HepG2 (cell line): ENCODE measurements around the gene TAPBP. TPM values are rescaled to one million over a fixed set of nuclear protein-coding genes. Genes with fewer than 3 reads are reported as not detected.

ENCODE experiments used
- ADNP ChIP-seq: sonication (generic); formaldehyde crosslinking; IDR thresholded peaks from 2 replicates; pipeline ENCODE4 v1.4.0; 2020; ENCODE audit warnings: missing genetic modification reagents
- ARNTL ChIP-seq: sonication (generic); formaldehyde crosslinking; IDR thresholded peaks from 2 replicates; pipeline ENCODE4 v1.4.0; 2020; ENCODE audit warnings: mild to moderate bottlenecking, missing genetic modification reagents
- GTF2F1 ChIP-seq: fragments of 150-350 bp; IDR thresholded peaks from 2 replicates; pipeline ENCODE4 v1.6.1; 2014; ENCODE audit warnings: low read length
- KDM2A ChIP-seq: sonication (generic); formaldehyde crosslinking; IDR thresholded peaks from 2 replicates; pipeline ENCODE4 v1.4.0; 2020; ENCODE audit warnings: low read depth, missing genetic modification reagents, borderline replicate concordance
- NCOA2 ChIP-seq: sonication (generic); formaldehyde crosslinking; IDR thresholded peaks from 2 replicates; pipeline ENCODE4 v1.8.0; 2022; ENCODE audit warnings: inconsistent platforms
- NFIC ChIP-seq: IDR thresholded peaks from 2 replicates; pipeline ENCODE4 v1.6.1; 2012; ENCODE audit warnings: mild to moderate bottlenecking, low read length, inconsistent platforms
- NR2F1 ChIP-seq, 2 experiments: fragments of 450-650 bp in 1 of 2; formaldehyde crosslinking in 1 of 2; IDR thresholded peaks; 2 replicates each; pipeline versions ENCODE4 v1.5.0 to v1.6.1; 2016 to 2020; ENCODE audit warnings: mild to moderate bottlenecking in 1 of 2, missing compliant biosample characterization in 1 of 2, missing genetic modification reagents in 1 of 2, moderate library complexity in 1 of 2
- NR2F6 ChIP-seq, 2 experiments: IDR thresholded peaks; 2 replicates each; pipeline ENCODE4 v1.6.1; 2016; ENCODE audit warnings: antibody characterized with exemption in 1 of 2, mild to moderate bottlenecking in 1 of 2
- RXRB ChIP-seq: IDR thresholded peaks from 2 replicates; pipeline ENCODE4 v1.6.1; 2016; ENCODE audit warnings: borderline replicate concordance, missing genetic modification reagents, missing compliant biosample characterization
- SMC3 ChIP-seq: IDR thresholded peaks from 2 replicates; pipeline ENCODE4 v1.6.1; 2011; ENCODE audit warnings: low read length, improper control_type of control experiment
- ZFX ChIP-seq: sonication (generic); formaldehyde crosslinking; IDR thresholded peaks from 2 replicates; pipeline ENCODE4 v1.4.0; 2020; ENCODE audit warnings: mild to moderate bottlenecking, low read depth, missing genetic modification reagents, moderate library complexity
- ZMYM4 ChIP-seq: sonication (generic); formaldehyde crosslinking; IDR thresholded peaks from 2 replicates; pipeline ENCODE4 v1.8.1; 2023; ENCODE audit warnings: mild to moderate bottlenecking, missing genetic modification reagents
- ZNF124 ChIP-seq: sonication (generic); formaldehyde crosslinking; IDR thresholded peaks from 2 replicates; pipeline ENCODE4 v1.4.0; 2020; ENCODE audit warnings: missing genetic modification reagents
- ZNF20 ChIP-seq: sonication (generic); formaldehyde crosslinking; IDR thresholded peaks from 2 replicates; pipeline ENCODE4 v1.4.0; 2020; ENCODE audit warnings: mild to moderate bottlenecking, moderate library complexity, missing genetic modification reagents
- ZNF232 ChIP-seq: sonication (generic); formaldehyde crosslinking; IDR thresholded peaks from 2 replicates; pipeline ENCODE4 v1.4.0; 2020; ENCODE audit warnings: missing genetic modification reagents, borderline replicate concordance
- ZNF24 ChIP-seq: fragments of 450-650 bp; IDR thresholded peaks from 2 replicates; pipeline ENCODE4 v1.6.1; 2017; ENCODE audit warnings: antibody characterized with exemption, mild to moderate bottlenecking
- ZNF274 ChIP-seq: sonication (generic); formaldehyde crosslinking; IDR thresholded peaks from 2 replicates; pipeline ENCODE4 v1.5.1; 2020; ENCODE audit warnings: mild to moderate bottlenecking, missing genetic modification reagents
- ZNF784 ChIP-seq: sonication (generic); formaldehyde crosslinking; IDR thresholded peaks from 2 replicates; pipeline ENCODE4 v1.5.1; 2020; ENCODE audit warnings: missing genetic modification reagents, mild to moderate bottlenecking, borderline replicate concordance
- polyA plus RNA-seq, 8 experiments: library from polyadenylated mRNA; depleted of rRNA in 3 of 8; stranded (reverse) in 7 of 8; unstranded in 1 of 8; fragments of >200 nt; fragmentation: Illumina TruSeq in 4 of 8; extraction: Trizol in 4 of 8; gene quantifications; 2 replicates each; pipeline versions ENCODE4 v1.2.1 to v1.2.3, GENCODE V29; 2011 to 2016; ENCODE audit warnings: low read depth in 4 of 8, missing spikeins in 1 of 8, mixed read lengths in 1 of 8; ENCODE audit not compliant: insufficient read depth in 1 of 8
- total RNA-seq, 5 experiments: library from RNA; depleted of rRNA; stranded (reverse); fragments of >200 nt; fragmentation: Illumina TruSeq; extraction: Trizol; gene quantifications; 2 replicates each; pipeline ENCODE4 v1.2.3, GENCODE V29; 2016; ENCODE audit warnings: low read depth in 1 of 5
- TF ChIP-seq, protein P1 (sequence below): sonication (generic); formaldehyde crosslinking; IDR thresholded peaks from 2 replicates; pipeline ENCODE4 v1.4.0; 2020; ENCODE audit warnings: missing genetic modification reagents
- TF ChIP-seq, protein P2 (sequence below): conservative IDR thresholded peaks from 2 replicates; pipeline ENCODE4 v1.6.1; 2018; ENCODE audit warnings: missing genetic modification reagents
- TF ChIP-seq, protein P3 (sequence below): sonication (generic); formaldehyde crosslinking; IDR thresholded peaks from 2 replicates; pipeline ENCODE4 v1.8.0; 2022; ENCODE audit warnings: missing genetic modification reagents, mild to moderate bottlenecking, moderate library complexity, borderline replicate concordance

Gene TAPBP
- total and polyA plus RNA-seq, 2 of the 13 experiments (the other 11 are each of a cell fraction or from before 2014, with no cell fraction given): 27.4 to 32.3 TPM

GRCh38 chr6:33344701-33345697, 31.1 kb upstream of the TAPBP start (continued):
- TF ChIP-seq NR2F6 (IDR thresholded peaks at IDR 0.05) (no peak), NR2F6 (CRISPR knock-in tag; IDR thresholded peaks at IDR 0.05) (no peak), ZFX (CRISPR knock-in tag) (peak; percentile 37; the same call in 1 of the 2 replicates), GTF2F1 (no peak), RXRB (CRISPR knock-in tag) (peak; percentile 24; the same call in 1 of the 2 replicates), ZNF24 (no peak), ZNF232 (CRISPR knock-in tag) (no peak), NR2F1 (CRISPR knock-in tag; IDR thresholded peaks at IDR 0.05) (no peak), ZNF124 (CRISPR knock-in tag) (0 out of 2 replicates have a peak, but pooled peaks have one; percentile 45), ZMYM4 (CRISPR knock-in tag) (no peak), ZNF784 (CRISPR knock-in tag) (no peak), ZNF274 (CRISPR knock-in tag) (no peak), KDM2A (peak; percentile 36; the same call in 1 of the 2 replicates), NCOA2 (CRISPR knock-in tag) (no peak), SMC3 (peak; percentile 75), ZNF20 (no peak), NFIC (no peak), ARNTL (CRISPR knock-in tag) (no peak), ADNP (CRISPR knock-in tag) (no peak)
- TF ChIP-seq, protein P1, sequence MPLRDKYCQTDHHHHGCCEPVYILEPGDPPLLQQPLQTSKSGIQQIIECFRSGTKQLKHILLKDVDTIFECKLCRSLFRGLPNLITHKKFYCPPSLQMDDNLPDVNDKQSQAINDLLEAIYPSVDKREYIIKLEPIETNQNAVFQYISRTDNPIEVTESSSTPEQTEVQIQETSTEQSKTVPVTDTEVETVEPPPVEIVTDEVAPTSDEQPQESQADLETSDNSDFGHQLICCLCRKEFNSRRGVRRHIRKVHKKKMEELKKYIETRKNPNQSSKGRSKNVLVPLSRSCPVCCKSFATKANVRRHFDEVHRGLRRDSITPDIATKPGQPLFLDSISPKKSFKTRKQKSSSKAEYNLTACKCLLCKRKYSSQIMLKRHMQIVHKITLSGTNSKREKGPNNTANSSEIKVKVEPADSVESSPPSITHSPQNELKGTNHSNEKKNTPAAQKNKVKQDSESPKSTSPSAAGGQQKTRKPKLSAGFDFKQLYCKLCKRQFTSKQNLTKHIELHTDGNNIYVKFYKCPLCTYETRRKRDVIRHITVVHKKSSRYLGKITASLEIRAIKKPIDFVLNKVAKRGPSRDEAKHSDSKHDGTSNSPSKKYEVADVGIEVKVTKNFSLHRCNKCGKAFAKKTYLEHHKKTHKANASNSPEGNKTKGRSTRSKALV: no peak
- TF ChIP-seq, protein P2, sequence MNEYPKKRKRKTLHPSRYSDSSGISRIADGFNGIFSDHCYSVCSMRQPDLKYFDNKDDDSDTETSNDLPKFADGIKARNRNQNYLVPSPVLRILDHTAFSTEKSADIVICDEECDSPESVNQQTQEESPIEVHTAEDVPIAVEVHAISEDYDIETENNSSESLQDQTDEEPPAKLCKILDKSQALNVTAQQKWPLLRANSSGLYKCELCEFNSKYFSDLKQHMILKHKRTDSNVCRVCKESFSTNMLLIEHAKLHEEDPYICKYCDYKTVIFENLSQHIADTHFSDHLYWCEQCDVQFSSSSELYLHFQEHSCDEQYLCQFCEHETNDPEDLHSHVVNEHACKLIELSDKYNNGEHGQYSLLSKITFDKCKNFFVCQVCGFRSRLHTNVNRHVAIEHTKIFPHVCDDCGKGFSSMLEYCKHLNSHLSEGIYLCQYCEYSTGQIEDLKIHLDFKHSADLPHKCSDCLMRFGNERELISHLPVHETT (CRISPR knock-in tag): no peak
- TF ChIP-seq, protein P3, sequence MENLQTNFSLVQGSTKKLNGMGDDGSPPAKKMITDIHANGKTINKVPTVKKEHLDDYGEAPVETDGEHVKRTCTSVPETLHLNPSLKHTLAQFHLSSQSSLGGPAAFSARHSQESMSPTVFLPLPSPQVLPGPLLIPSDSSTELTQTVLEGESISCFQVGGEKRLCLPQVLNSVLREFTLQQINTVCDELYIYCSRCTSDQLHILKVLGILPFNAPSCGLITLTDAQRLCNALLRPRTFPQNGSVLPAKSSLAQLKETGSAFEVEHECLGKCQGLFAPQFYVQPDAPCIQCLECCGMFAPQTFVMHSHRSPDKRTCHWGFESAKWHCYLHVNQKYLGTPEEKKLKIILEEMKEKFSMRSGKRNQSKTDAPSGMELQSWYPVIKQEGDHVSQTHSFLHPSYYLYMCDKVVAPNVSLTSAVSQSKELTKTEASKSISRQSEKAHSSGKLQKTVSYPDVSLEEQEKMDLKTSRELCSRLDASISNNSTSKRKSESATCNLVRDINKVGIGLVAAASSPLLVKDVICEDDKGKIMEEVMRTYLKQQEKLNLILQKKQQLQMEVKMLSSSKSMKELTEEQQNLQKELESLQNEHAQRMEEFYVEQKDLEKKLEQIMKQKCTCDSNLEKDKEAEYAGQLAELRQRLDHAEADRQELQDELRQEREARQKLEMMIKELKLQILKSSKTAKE (CRISPR knock-in tag): no peak
